Gastroesophageal sphincter (tissue), 3 donors: ENCODE data around the gene P2RY4.

ENCODE experiments used
- CTCF ChIP-seq, 4 experiments: fragments of 200-600 bp in 2 of 4; fragments of 450-650 bp in 2 of 4; sonication (generic) in 1 of 4; IDR thresholded peaks; one replicate each; pipeline ENCODE4 v1.5.1; 2017 to 2019; ENCODE audit warnings: antibody characterized with exemption in 4 of 4, mild to moderate bottlenecking in 2 of 4, moderate library complexity in 2 of 4
- POLR2A ChIP-seq, 2 donors: fragments of 450-650 bp; IDR thresholded peaks; one replicate each; pipeline ENCODE4 v1.6.1; 2017; ENCODE audit warnings: antibody characterized with exemption in 2 of 2, mild to moderate bottlenecking in 2 of 2, moderate library complexity in 1 of 2
- POLR2AphosphoS5 ChIP-seq: sonication (generic); formaldehyde crosslinking; IDR thresholded peaks from one replicate; pipeline ENCODE4 v1.6.1; 2017; ENCODE audit warnings: antibody characterized with exemption

GRCh38 chrX:70226048-70226447 lies 34.0 kb downstream of the P2RY4 start:
- TF ChIP-seq POLR2A (IDR thresholded peaks at IDR 0.05), result no peak
- TF ChIP-seq POLR2AphosphoS5, result no peak
- TF ChIP-seq CTCF (IDR thresholded peaks at IDR 0.05), result no peak
